22Rv1 (cell line): Measurements from ENCODE around the gene ZNF699.
"Not testable (repeated sequence)": the region's sequence is repeated elsewhere in the genome, so short reads cannot be mapped to it uniquely, and the experiment has no call there.

ENCODE experiments used
- H3K27ac ChIP-seq: fragments of 450-650 bp; 2 replicates; pipeline ENCODE4 v1.5.1; 2017
- CTCF ChIP-seq: fragments of 450-650 bp; IDR thresholded peaks from 2 replicates; pipeline ENCODE4 v1.5.1; 2017; ENCODE audit warnings: mild to moderate bottlenecking
- ZFX ChIP-seq: fragments of 450-650 bp; IDR thresholded peaks from 2 replicates; pipeline ENCODE4 v1.6.1; 2017; ENCODE audit warnings: antibody characterized with exemption, borderline replicate concordance

ZNF699 gene

GRCh38 chr19:9313756-9314155 lies 4.1 kb upstream of the ZNF699 start:
- no peak overlapping the region for H3K27ac ChIP-seq
- TF ChIP-seq CTCF = no peak
- no peak for TF ChIP-seq ZFX

- TF ChIP-seq CTCF (no peak), ZFX (no peak)
- H3K27ac ChIP-seq = peak overlapping the region; percentile 79
Observed at GRCh38 chr19:9309974-9310446, 372 bp upstream of the ZNF699 start.

GRCh38 chr19:9308091-9308770 lies 1.4 kb downstream of the ZNF699 start:
- TF ChIP-seq ZFX (no peak), CTCF (no peak)
- H3K27ac ChIP-seq = no peak overlapping the region

- H3K27ac ChIP-seq = no peak overlapping the region
- TF ChIP-seq CTCF (no peak), ZFX (no peak)
Observed at GRCh38 chr19:9306443-9306842, 3.2 kb downstream of the ZNF699 start.

GRCh38 chr19:9296336-9296735 lies 13.3 kb downstream of the ZNF699 start:
- no peak overlapping the region for H3K27ac ChIP-seq
- no peak for TF ChIP-seq CTCF
- TF ChIP-seq ZFX = no peak

GRCh38 chr19:9295411-9295849 lies 14.2 kb downstream of the ZNF699 start:
- TF ChIP-seq CTCF = no peak
- H3K27ac ChIP-seq = no peak overlapping the region

- no peak overlapping the region for H3K27ac ChIP-seq
- no peak for TF ChIP-seq CTCF
- no peak for TF ChIP-seq ZFX
Observed at GRCh38 chr19:9289231-9289884, 20.3 kb downstream of the ZNF699 start.

- not testable (repeated sequence) for H3K27ac ChIP-seq
Observed at GRCh38 chr19:9283485-9283884, 26.2 kb downstream of the ZNF699 start.
